ENCODE data around the gene PSMA2.

DNA sequence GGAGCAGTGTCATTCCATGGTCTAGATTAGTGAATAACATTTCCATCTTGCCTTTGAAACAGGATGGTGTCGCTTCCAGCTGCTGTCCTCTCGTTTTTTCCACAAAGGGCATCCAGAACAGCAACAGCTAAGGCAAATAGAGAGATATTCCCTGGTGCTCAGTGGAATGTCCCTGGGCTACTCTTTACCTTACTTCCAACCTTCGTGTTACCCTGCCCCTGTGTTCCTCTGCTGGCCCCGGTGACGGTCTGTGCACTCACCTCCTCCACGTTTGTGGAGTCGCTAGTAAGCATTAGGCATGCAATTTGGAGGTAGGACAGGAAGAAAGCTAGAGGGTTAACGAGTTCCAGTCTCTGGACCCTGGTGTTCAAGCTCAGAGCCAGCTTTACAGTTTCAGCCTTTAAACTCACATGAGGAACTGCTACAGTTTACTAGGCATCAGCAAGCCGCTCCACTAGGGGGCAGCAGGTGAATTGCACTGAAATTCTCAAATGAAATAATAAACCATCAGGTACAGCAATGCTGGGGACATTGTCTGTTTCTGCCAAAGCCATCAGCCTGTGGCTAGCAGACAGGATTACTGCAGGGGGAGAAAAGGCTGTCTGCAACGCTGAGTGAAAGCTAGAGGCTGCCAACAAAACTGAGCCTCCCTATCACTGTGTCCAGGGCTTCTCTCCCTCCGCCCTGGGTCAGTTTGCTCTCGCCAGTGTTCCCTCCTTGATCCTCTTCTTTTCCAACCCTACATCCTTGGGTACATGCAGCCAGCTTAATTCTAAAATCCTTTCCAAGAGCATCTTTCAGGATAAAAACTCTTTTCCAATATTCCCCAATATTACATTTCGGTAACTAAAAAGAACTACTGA, 9.2 kb upstream of the PSMA2 start:
- TF ChIP-seq, protein P1, sequence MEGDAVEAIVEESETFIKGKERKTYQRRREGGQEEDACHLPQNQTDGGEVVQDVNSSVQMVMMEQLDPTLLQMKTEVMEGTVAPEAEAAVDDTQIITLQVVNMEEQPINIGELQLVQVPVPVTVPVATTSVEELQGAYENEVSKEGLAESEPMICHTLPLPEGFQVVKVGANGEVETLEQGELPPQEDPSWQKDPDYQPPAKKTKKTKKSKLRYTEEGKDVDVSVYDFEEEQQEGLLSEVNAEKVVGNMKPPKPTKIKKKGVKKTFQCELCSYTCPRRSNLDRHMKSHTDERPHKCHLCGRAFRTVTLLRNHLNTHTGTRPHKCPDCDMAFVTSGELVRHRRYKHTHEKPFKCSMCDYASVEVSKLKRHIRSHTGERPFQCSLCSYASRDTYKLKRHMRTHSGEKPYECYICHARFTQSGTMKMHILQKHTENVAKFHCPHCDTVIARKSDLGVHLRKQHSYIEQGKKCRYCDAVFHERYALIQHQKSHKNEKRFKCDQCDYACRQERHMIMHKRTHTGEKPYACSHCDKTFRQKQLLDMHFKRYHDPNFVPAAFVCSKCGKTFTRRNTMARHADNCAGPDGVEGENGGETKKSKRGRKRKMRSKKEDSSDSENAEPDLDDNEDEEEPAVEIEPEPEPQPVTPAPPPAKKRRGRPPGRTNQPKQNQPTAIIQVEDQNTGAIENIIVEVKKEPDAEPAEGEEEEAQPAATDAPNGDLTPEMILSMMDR (conservative IDR thresholded peaks at IDR 0.05): peak; percentile 93
- TF ChIP-seq ZFX (IDR thresholded peaks at IDR 0.05): no peak
